GM12873 (cell line): ENCODE measurements around the gene MALT1.

Source experiments
- CTCF ChIP-seq: IDR thresholded peaks from 2 replicates; pipeline ENCODE4 v1.5.1; 2012; ENCODE audit warnings: low read depth, mild to moderate bottlenecking, moderate library complexity, low read length, control low read depth; ENCODE audit not compliant: insufficient read depth; ENCODE audit errors: missing control alignments

Gene MALT1

GRCh38 chr18:58789876-58790240, 118.6 kb downstream of the MALT1 start:
- TF ChIP-seq CTCF, result no peak

- no peak for TF ChIP-seq CTCF
These were observed 120.8 kb downstream of the MALT1 start for GRCh38 chr18:58792086-58792485.

GRCh38 chr18:58793361-58793760, 122.1 kb downstream of the MALT1 start:
- TF ChIP-seq CTCF, result no peak

- no peak for TF ChIP-seq CTCF
These were observed 125.0 kb downstream of the MALT1 start for GRCh38 chr18:58796220-58796619.

- no peak for TF ChIP-seq CTCF
These were observed 129.3 kb downstream of the MALT1 start for GRCh38 chr18:58800582-58800981.

GRCh38 chr18:58802959-58803358, 131.7 kb downstream of the MALT1 start:
- no peak for TF ChIP-seq CTCF

- TF ChIP-seq CTCF, result no peak
These were observed 132.7 kb downstream of the MALT1 start for GRCh38 chr18:58803978-58804377.
